GM18907 (cell line): ENCODE measurements around the gene PMM2.
"Not testable (repeated sequence)": the region's sequence is repeated elsewhere in the genome, so short reads cannot be mapped to it uniquely, and the experiment has no call there.

Source experiments
- ATAC-seq: cut with Tn5 transposase; IDR thresholded peaks from one replicate; pipeline ENCODE4 v1.9.1; 2021; ENCODE audit warnings: mild to moderate bottlenecking, moderate library complexity; ENCODE audit not compliant: unreplicated experiment

The PMM2 gene

GRCh38 chr16:8797364-8798173 is at the start of gene PMM2, which contains the start of gene TMEM186:
Gene PMM2, plus strand, starts transcription at chr16:8797839. Its CDS starts 44 bp downstream, at chr16:8797883.
Gene TMEM186, minus strand, starts transcription at chr16:8797639. Its CDS starts 25 bp downstream, at chr16:8797614.
- ATAC-seq: peak; percentile 95

- ATAC-seq: not testable (repeated sequence)
Measured at GRCh38 chr16:8748944-8749343, 48.7 kb upstream of the PMM2 start.

GRCh38 chr16:8751481-8752311 is 45.9 kb upstream of the PMM2 start:
- ATAC-seq: no peak

GRCh38 chr16:8752706-8753105 is 44.9 kb upstream of the PMM2 start:
- no peak for ATAC-seq

GRCh38 chr16:8753416-8754054 is 44.1 kb upstream of the PMM2 start:
- ATAC-seq: no peak

- ATAC-seq: no peak
Measured at GRCh38 chr16:8756755-8757154, 40.9 kb upstream of the PMM2 start.

- ATAC-seq: no peak
Measured at GRCh38 chr16:8758022-8758421, 39.6 kb upstream of the PMM2 start.

GRCh38 chr16:8760021-8760420 is 37.6 kb upstream of the PMM2 start:
- ATAC-seq: no peak

GRCh38 chr16:8761078-8761477 is 36.6 kb upstream of the PMM2 start:
- ATAC-seq: no peak

GRCh38 chr16:8762254-8762653 is 35.4 kb upstream of the PMM2 start:
- ATAC-seq: no peak

GRCh38 chr16:8763083-8763482 is 34.6 kb upstream of the PMM2 start:
- no peak for ATAC-seq

- no peak for ATAC-seq
Measured at GRCh38 chr16:8763899-8764298, 33.7 kb upstream of the PMM2 start.

- ATAC-seq: no peak
Measured at GRCh38 chr16:8764525-8765250, 33.0 kb upstream of the PMM2 start.

GRCh38 chr16:8767176-8767575 is 30.5 kb upstream of the PMM2 start:
- ATAC-seq: no peak

GRCh38 chr16:8768283-8768682 is 29.4 kb upstream of the PMM2 start:
- no peak for ATAC-seq

GRCh38 chr16:8768692-8769091 is 28.9 kb upstream of the PMM2 start:
- ATAC-seq: no peak

- no peak for ATAC-seq
Measured at GRCh38 chr16:8773537-8773936, 24.1 kb upstream of the PMM2 start.

- no peak for ATAC-seq
Measured at GRCh38 chr16:8774208-8774607, 23.4 kb upstream of the PMM2 start.

GRCh38 chr16:8775359-8775758 is 22.3 kb upstream of the PMM2 start:
- ATAC-seq: no peak

GRCh38 chr16:8776129-8776584 is 21.5 kb upstream of the PMM2 start:
- no peak for ATAC-seq

- no peak for ATAC-seq
Measured at GRCh38 chr16:8777217-8777616, 20.4 kb upstream of the PMM2 start.
